Left lung (tissue), 10 donors: Measurements from ENCODE around the gene LGALS12. TPM values are rescaled to one million over a fixed set of nuclear protein-coding genes. Genes with fewer than 3 reads are reported as not detected.

ENCODE experiments used
- ATAC-seq: fragments of 200-7000 bp; cut with Tn5 transposase; one replicate; pipeline ENCODE4 v1.9.1; 2020; ENCODE audit warnings: moderate library complexity
- DNase-seq, 4 donors: peaks; one replicate each; pipeline ENCODE4 v3.0.0-alpha.2; 2013 to 2020
- H3K27ac ChIP-seq, 2 donors: fragments of 200-600 bp; sonication (generic) in 1 of 2; one replicate each; pipeline versions ENCODE4 v1.5.0 to v1.8.0; 2020 to 2021
- H3K27me3 ChIP-seq, 2 donors: fragments of 200-600 bp; sonication (generic) in 1 of 2; one replicate each; pipeline versions ENCODE4 v1.5.0 to v1.8.0; 2020 to 2021
- H3K36me3 ChIP-seq, 2 donors: fragments of 200-600 bp; sonication (generic) in 1 of 2; one replicate each; pipeline versions ENCODE4 v1.5.0 to v1.8.0; 2020 to 2021
- H3K4me1 ChIP-seq, 2 donors: fragments of 200-600 bp; one replicate each; pipeline ENCODE4 v1.8.0; 2021
- H3K4me3 ChIP-seq, 2 donors: fragments of 200-600 bp; sonication (generic) in 1 of 2; one replicate each; pipeline versions ENCODE4 v1.5.0 to v1.8.0; 2020 to 2021; ENCODE audit warnings: mild to moderate bottlenecking in 1 of 2
- H3K9me3 ChIP-seq, 2 donors: fragments of 200-600 bp; sonication (generic) in 1 of 2; one replicate each; pipeline versions ENCODE4 v1.5.0 to v1.8.0; 2020 to 2021
- CTCF ChIP-seq, 2 donors: fragments of 200-600 bp; sonication (generic) in 1 of 2; IDR thresholded peaks; one replicate each; pipeline versions ENCODE4 v1.5.0 to v1.8.0; 2021; ENCODE audit warnings: antibody characterized with exemption in 2 of 2
- intact Hi-C, 2 donors: fragments of 100-400 bp; cut with DNase I; formaldehyde crosslinking; loops; one replicate each; pipeline versions ENCODE4 v1.11.2 to v1.14.2; 2022
- polyA plus RNA-seq, 6 donors: library from polyadenylated mRNA; unstranded; fragments of 120-200 nt; gene quantifications; one replicate each; pipeline ENCODE4 v1.2.1, GENCODE V29; 2013; ENCODE audit not compliant: insufficient read length in 6 of 6
- total RNA-seq, 2 donors: library from RNA; stranded (reverse); fragmentation: NEBNext Ultra II Directional; extraction: Animal tissue kit (Norgen Biotek cat#: 25700); gene quantifications; one replicate each; pipeline ENCODE4 v1.2.1, GENCODE V29; 2021
- donor health status: DM: no; HTN: yes; CAD: no.
- donor health status: DM: no; HTN: no; CAD: no.

Gene LGALS12
- total and polyA plus RNA-seq, 8 donors = 0.15 to 0.86 (median 0.27) TPM

GRCh38 chr11:63564784-63565350, 59.0 kb downstream of the LGALS12 start:
- H3K4me1 ChIP-seq = peaks cover 9 to 37% of the 10 kb centered on the region in 2 donors
- DNase-seq (peak in 1 of 4 donors; percentile 49), ATAC-seq (peak; percentile 63)
- peak overlapping the region; percentile 70 to 72 for H3K27ac ChIP-seq
- H3K36me3 ChIP-seq = no peaks in the 10 kb centered on the region
- H3K9me3 ChIP-seq = no peaks in the 10 kb centered on the region
- no peak for TF ChIP-seq CTCF (IDR thresholded peaks at IDR 0.05)
- no peaks in the 10 kb centered on the region for H3K27me3 ChIP-seq
- intact Hi-C loops = no loop called here
- H3K4me3 ChIP-seq = no peak overlapping the region

Other genes with a start within 250 kb of the LGALS12 start
- gene SLC22A9, start 136.3 kb upstream of the LGALS12 start, total RNA-seq = not detected
- under 1 TPM; 0.07 to 0.14 (median 0.09) TPM for gene SLC22A9, start 136.3 kb upstream of the LGALS12 start, polyA plus RNA-seq
- gene PLAAT5, start 14.9 kb upstream of the LGALS12 start, total RNA-seq = 1 to 10 TPM; 1.8 to 4.6 TPM
- 1 to 10 TPM in 2 of 6 donors, under 1 TPM in 4; 0.49 to 1.3 (median 0.98) TPM for gene PLAAT5, start 14.9 kb upstream of the LGALS12 start, polyA plus RNA-seq
- 100 to 1,000 TPM; 105 to 217 TPM for gene PLAAT4, start 30.7 kb downstream of the LGALS12 start, total RNA-seq
- gene PLAAT4, start 30.7 kb downstream of the LGALS12 start, polyA plus RNA-seq = 10 to 100 TPM in 1 of 6 donors, 1 to 10 TPM in 5; 6.5 to 11.1 (median 7.5) TPM
- 1 to 10 TPM; 5.0 to 6.0 TPM for gene PLAAT2, start 57.3 kb downstream of the LGALS12 start, total RNA-seq
- not detected for gene PLAAT2, start 57.3 kb downstream of the LGALS12 start, polyA plus RNA-seq
- 10 to 100 TPM; 74.2 to 86.4 TPM for gene PLAAT3, start 108.3 kb downstream of the LGALS12 start, total RNA-seq
- gene PLAAT3, start 108.3 kb downstream of the LGALS12 start, polyA plus RNA-seq = 10 to 100 TPM in 1 of 6 donors, 1 to 10 TPM in 5; 6.0 to 12.2 (median 8.4) TPM
- gene ATL3, start 165.3 kb downstream of the LGALS12 start, total RNA-seq = 10 to 100 TPM; 76.1 to 98.2 TPM
- 10 to 100 TPM; 16.1 to 20.9 (median 19.5) TPM for gene ATL3, start 165.3 kb downstream of the LGALS12 start, polyA plus RNA-seq
- 100 to 1,000 TPM; 121 to 145 TPM for gene RTN3, start 175.4 kb downstream of the LGALS12 start, total RNA-seq
- 100 to 1,000 TPM in 5 of 6 donors, 10 to 100 TPM in 1; 95.3 to 123 (median 110) TPM for gene RTN3, start 175.4 kb downstream of the LGALS12 start, polyA plus RNA-seq